ENCODE measurements around the gene DDX31.

Gene DDX31

GRCh38 chr9:132554755-132555154 lies 115.0 kb downstream of the DDX31 start:
- Histone ChIP-seq H3K27ac (no peak overlapping the region), H3K4me1 (ENCODE audit: control insufficient read depth in 1 of 2, insufficient read depth in 1 of 2, low read depth in 1 of 2, low read length in 1 of 2) (no peaks in the 10 kb centered on the region), H3K4me3 (ENCODE audit: low read depth in 1 of 2, low read length in 1 of 2) (no peak overlapping the region), H3K36me3 (no peaks in the 10 kb centered on the region), H3K9me3 (no peaks in the 10 kb centered on the region), H3K27me3 (peaks cover 45% of the 10 kb centered on the region)
- TF ChIP-seq, protein P1, sequence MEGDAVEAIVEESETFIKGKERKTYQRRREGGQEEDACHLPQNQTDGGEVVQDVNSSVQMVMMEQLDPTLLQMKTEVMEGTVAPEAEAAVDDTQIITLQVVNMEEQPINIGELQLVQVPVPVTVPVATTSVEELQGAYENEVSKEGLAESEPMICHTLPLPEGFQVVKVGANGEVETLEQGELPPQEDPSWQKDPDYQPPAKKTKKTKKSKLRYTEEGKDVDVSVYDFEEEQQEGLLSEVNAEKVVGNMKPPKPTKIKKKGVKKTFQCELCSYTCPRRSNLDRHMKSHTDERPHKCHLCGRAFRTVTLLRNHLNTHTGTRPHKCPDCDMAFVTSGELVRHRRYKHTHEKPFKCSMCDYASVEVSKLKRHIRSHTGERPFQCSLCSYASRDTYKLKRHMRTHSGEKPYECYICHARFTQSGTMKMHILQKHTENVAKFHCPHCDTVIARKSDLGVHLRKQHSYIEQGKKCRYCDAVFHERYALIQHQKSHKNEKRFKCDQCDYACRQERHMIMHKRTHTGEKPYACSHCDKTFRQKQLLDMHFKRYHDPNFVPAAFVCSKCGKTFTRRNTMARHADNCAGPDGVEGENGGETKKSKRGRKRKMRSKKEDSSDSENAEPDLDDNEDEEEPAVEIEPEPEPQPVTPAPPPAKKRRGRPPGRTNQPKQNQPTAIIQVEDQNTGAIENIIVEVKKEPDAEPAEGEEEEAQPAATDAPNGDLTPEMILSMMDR (IDR thresholded peaks at IDR 0.05), result no peak

DNA sequence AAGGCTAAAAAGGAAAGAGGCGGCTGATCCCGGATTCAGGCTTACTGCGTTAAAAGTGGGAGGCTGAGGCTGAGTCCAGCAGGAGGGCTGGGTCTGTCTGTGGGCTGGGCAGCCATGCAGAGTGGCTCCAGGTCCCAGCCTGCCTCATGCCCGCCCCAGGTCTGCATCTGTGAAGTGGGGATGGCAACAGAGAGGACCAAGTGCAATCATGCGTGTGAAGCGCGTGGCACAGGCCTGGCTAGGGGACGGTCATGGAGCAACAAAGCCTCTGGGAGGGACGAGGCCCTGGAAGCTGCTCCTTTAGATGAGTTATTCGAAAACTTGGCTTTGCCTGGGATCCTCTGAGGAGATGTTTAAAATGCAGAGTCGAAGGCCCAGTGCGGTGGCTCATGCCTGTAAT lies 117.7 kb downstream of the DDX31 start:
- no peaks in the 10 kb centered on the region for H3K9me3 ChIP-seq
- H3K27me3 ChIP-seq, result peaks cover 40% of the 10 kb centered on the region
- H3K4me1 ChIP-seq (ENCODE audit: control insufficient read depth in 1 of 2, insufficient read depth in 1 of 2, low read depth in 1 of 2, low read length in 1 of 2), result no peaks in the 10 kb centered on the region
- no peak overlapping the region for H3K27ac ChIP-seq
- TF ChIP-seq, protein P1 (IDR thresholded peaks at IDR 0.05), result no peak
- H3K4me3 ChIP-seq (ENCODE audit: low read depth in 1 of 2, low read length in 1 of 2), result no peak overlapping the region
- no peaks in the 10 kb centered on the region for H3K36me3 ChIP-seq

DNA sequence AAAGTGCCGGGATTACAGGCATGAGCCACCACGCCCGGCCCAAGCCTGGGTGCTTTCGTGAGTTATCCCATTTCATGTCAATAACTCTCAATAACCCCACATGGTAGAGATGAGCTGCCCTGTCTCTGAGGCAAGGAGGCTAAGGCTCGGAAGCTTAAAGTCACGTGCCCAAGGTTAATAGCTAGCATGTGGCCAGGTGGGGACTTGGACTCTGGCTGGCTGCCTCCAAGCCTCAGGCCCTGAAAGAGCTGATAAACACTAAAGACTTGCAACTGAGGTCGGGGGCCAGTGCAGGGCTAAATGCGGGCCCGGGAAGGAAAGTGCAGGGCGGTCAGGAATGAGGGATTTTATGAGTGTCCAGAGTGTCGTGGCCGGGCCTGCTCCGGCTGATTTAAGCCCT lies 118.2 kb downstream of the DDX31 start:
- peaks cover 40% of the 10 kb centered on the region for H3K27me3 ChIP-seq
- no peak overlapping the region for H3K27ac ChIP-seq
- no peaks in the 10 kb centered on the region for H3K9me3 ChIP-seq
- H3K36me3 ChIP-seq, result no peaks in the 10 kb centered on the region
- H3K4me3 ChIP-seq (ENCODE audit: low read depth in 1 of 2, low read length in 1 of 2), result no peak overlapping the region
- TF ChIP-seq, protein P1 (IDR thresholded peaks at IDR 0.05), result no peak
- no peaks in the 10 kb centered on the region for H3K4me1 ChIP-seq (ENCODE audit: control insufficient read depth in 1 of 2, insufficient read depth in 1 of 2, low read depth in 1 of 2, low read length in 1 of 2)

DNA sequence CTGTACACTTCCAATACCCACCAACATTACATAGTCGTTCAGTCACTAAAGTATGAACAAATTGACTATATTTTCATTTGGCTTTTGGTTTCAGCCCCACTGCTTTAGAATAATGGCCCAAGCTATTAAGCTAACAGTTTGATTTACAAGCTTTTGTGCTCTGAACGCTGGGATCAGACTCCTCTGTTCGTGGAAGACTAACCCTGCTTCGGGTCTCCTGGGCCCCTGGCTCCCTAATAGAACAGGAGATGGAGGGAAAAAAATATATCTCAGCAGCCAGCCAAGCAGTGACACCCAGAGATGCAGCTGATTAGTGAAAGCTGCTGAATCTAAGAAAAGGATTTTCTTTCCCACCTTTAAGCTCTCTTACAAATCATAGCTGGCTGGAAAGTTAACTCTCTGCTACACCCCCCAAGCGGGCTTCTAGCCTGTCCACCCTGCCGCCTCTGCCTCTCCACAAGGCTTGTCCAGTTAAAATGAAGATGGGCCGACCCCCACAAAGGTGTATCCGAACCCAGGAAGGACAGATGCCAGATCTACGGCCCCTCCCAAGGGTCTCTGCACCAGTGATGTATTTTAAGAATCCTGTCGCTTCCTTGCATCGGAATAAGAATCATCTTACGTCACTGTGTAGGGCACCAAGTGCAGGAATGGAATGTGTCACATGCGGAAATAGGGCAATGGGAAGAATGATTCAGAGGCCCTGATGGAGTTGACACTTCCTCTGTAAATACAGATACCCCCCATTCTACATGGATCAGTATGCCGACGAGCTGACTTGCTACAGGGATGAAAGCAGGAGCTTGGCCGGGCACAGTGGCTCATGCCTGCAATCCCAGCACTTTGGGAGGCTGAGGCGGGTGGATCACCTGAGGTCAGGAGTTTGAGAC lies 120.8 kb downstream of the DDX31 start:
- Histone ChIP-seq H3K27ac (no peak overlapping the region), H3K4me1 (ENCODE audit: control insufficient read depth in 1 of 2, insufficient read depth in 1 of 2, low read depth in 1 of 2, low read length in 1 of 2) (no peaks in the 10 kb centered on the region), H3K9me3 (no peaks in the 10 kb centered on the region), H3K4me3 (ENCODE audit: low read depth in 1 of 2, low read length in 1 of 2) (no peak overlapping the region), H3K27me3 (peaks cover 46% of the 10 kb centered on the region), H3K36me3 (no peaks in the 10 kb centered on the region)
- TF ChIP-seq, protein P1 (IDR thresholded peaks at IDR 0.05), result no peak

- TF ChIP-seq, protein P1 (IDR thresholded peaks at IDR 0.05), result no peak
- Histone ChIP-seq H3K4me3 (ENCODE audit: low read depth in 1 of 2, low read length in 1 of 2) (no peak overlapping the region), H3K27ac (no peak overlapping the region), H3K9me3 (no peaks in the 10 kb centered on the region), H3K27me3 (peaks cover 49% of the 10 kb centered on the region), H3K36me3 (no peaks in the 10 kb centered on the region), H3K4me1 (ENCODE audit: control insufficient read depth in 1 of 2, insufficient read depth in 1 of 2, low read depth in 1 of 2, low read length in 1 of 2) (no peaks in the 10 kb centered on the region)
These were observed 121.6 kb downstream of the DDX31 start for GRCh38 chr9:132547976-132548730.

All from neutrophil (primary cell).